Cardiac fibroblast (primary cell): ENCODE data around the gene VGF.

Source experiments
- DNase-seq, 2 donors: peaks; one replicate each; pipeline versions ENCODE4 v3.0.0 to v3.0.0-alpha.2; 2010; ENCODE audit warnings: low read depth in 2 of 2
- H3K4me3 ChIP-seq, 2 donors: replicated peaks in 1 of 2; 1 replicate in 1 of 2; 2 replicates in 1 of 2; pipeline ENCODE4 v1.5.1; 2011; ENCODE audit warnings: low read depth in 2 of 2, low read length in 2 of 2, mild to moderate bottlenecking in 2 of 2, moderate library complexity in 1 of 2
- TF ChIP-seq, protein P1 (sequence below): IDR thresholded peaks from one replicate; pipeline ENCODE4 v1.5.1; 2011; ENCODE audit warnings: low read depth, mild to moderate bottlenecking, low read length, inconsistent platforms

Gene VGF

DNA sequence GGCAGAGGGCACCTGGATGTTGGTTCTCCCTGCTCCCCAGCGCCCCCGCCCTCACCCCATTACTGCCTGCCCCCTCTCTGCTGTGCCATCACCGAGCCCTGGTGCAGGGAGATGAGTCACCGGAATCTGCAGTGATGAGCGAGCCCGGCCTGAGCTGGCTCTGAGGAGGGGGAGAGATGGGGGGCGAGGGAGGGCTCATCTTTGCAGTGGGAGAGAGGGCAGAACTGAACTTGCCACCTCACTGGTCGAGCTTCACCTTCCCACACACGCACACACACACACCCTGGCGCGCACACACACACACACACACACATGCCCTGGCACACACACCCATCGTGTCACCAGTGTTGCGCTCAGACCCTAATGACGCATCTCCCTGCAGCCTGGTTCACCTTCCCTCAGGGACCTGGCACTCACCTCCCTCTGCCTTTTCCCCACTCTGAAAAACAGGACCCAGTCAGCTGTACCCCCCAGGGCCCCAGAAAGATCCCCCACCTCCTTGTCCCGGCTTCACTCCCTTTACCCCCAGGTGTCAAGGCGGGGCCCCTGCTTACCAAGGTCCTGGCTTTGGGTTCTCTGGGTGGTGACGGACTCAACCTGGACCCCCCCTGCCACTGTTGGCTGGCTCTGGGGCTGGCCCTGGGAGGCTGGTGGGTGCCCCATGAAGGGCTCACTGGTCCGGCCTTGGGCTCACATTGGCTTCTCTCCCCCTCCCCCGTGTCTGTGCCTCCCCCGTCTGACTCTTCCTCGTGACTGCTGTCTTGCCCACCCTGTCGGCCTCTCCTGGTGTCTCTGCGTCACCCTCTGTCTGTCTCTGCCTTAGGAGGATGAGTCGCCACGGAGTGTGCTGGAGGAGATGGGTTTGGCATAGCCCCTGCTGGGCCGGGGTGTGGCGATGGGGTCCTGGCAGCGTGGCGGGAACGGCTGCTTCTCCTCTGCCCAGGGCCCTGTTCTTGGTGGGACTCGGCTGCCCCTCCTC lies 5.4 kb downstream of the VGF start:
- DNase-seq, result peak; percentile 27 to 28
- no peak overlapping the region for H3K4me3 ChIP-seq
- TF ChIP-seq, protein P1, sequence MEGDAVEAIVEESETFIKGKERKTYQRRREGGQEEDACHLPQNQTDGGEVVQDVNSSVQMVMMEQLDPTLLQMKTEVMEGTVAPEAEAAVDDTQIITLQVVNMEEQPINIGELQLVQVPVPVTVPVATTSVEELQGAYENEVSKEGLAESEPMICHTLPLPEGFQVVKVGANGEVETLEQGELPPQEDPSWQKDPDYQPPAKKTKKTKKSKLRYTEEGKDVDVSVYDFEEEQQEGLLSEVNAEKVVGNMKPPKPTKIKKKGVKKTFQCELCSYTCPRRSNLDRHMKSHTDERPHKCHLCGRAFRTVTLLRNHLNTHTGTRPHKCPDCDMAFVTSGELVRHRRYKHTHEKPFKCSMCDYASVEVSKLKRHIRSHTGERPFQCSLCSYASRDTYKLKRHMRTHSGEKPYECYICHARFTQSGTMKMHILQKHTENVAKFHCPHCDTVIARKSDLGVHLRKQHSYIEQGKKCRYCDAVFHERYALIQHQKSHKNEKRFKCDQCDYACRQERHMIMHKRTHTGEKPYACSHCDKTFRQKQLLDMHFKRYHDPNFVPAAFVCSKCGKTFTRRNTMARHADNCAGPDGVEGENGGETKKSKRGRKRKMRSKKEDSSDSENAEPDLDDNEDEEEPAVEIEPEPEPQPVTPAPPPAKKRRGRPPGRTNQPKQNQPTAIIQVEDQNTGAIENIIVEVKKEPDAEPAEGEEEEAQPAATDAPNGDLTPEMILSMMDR, result no peak

DNA sequence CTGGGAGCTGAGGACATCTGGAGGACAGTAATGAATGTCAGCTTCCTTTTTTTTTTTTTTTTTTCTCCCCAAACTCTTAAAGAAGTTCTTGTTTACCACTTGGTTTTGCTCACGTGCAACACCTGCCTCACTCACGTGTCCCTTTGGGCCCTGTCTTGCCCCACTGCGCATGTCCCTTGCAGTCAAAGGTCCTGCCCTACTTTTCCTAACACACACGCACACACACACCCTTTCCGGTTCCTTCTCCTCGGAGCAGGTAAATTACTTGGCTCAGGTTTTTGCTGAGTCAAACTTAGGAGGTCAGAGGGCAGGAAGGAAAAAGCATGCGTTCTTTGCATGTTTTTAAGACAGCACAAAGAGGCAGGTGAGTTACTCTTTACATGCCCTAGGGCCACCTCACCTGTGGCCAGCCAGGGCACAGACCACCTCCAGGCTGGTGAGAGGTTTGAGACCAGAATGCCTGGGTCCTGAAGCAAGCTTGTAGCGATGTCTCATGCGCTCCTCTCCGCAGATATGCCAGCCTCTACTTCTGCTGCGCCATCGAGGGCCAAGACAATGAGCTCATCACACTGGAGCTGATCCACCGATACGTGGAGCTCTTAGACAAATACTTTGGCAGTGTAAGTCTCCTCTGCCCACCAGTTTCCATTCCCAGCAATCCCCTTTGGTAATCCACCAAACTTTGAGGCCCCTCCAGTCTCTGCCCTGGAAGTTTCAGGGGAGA lies 8.3 kb downstream of the VGF start:
- H3K4me3 ChIP-seq, result no peak overlapping the region
- no peak for DNase-seq
- TF ChIP-seq, protein P1, result no peak

DNA sequence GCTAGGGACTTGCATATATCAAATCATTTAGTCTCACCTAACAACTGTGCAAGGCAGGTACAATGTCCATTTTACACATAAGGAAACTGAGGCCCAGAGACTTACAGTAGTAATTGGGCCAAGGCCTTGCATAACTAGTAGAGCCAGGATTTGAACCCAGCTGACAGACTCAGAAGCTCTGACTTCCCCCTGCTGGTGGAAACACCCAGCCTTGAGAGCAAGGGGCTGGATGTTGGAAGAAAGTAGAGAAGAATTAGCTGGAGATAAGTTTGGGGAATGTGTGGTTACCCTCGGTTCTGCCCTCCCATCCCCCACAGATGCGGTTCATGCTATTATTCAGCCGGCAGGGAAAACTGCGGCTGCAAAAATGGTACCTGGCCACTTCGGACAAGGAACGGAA lies 9.1 kb downstream of the VGF start:
- H3K4me3 ChIP-seq, result no peak overlapping the region
- peak in 1 of 2 donors; percentile 16 for DNase-seq

DNA sequence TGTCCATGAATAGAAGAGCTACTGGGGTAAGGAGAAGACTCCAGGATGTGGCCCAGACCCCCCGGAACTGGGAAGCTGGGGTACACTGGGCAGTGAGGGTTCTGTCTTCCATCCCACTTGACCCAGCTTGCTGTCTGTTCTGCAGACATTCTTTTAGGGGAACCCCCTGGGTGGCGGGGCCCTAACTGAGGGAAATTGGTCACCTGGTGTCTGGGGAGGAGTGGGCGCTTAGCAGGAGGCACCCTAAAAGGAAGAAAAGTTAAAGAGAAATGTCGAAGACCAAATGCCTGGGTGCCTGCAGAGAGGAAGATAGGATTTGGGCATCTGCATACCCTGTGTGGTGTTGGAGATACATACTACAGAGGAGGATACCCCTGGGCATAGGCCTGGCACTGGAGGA lies 10.1 kb downstream of the VGF start:
- no peak for DNase-seq
- peak overlapping the region; percentile 91 to 95 for H3K4me3 ChIP-seq

More for the DNA sequence above, 9.1 kb downstream of the VGF start:
- TF ChIP-seq, protein P1, result peak; percentile 28

DNA sequence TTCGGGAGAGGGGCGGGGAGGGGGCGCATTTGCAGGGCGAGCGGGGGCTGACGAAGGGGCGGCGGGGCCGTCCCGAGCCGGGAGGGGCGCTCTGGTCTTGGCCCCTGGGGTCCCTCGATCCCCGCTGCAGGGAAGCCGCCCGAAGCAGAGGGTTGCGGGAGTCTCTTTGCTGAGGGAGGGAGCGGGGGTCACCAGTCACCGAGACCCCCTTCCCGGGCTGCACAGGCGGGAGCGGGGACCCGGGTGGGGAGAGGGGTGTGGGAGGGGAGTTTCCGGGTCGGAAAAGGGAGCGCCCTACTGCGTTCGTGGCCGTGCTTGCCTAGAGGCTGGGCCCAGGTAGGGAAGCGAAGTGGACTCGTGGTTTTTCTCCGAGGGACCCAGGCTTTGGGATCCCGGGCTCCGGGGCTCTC lies 10.7 kb downstream of the VGF start:
- TF ChIP-seq, protein P1, result no peak
- peak overlapping the region; percentile 91 to 95 for H3K4me3 ChIP-seq
- DNase-seq, result peak in 1 of 2 donors; percentile 16

More for the DNA sequence above, 10.1 kb downstream of the VGF start:
- TF ChIP-seq, protein P1, result no peak

DNA sequence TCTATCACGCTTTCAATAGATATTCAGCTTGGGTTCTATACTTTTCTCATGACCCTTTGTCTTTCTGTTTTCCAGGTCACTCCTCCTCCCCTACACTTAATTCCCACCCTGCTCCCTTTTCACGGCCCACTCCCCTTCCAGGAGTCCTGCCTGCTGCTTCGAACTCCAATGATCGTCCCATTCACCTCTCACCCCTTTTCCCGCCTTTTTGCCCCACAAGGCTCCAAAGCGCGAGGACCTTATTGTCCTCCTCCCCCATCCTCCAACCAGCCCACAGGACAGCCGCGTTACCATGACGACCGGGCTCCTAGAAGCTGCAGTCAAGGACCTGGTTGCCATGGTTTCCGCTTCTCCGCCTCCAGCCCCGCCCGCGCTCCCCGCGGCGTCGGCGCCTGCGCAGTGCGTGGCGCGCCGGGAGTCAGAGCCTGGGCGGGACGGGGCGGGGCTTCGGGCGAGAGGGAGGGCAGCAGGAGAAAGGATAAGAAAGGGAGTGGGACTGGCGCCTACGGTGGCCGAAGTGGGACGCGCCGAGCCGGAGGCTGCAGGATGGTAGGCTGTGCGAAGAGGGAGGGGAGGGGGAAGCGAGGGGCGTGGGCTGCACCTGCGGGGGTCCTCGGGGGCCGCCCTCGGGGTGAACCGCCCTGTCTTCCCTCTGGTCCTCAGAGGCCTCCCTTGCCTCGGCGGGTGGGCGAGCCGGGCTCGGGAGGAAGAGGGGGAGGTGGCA lies 11.2 kb downstream of the VGF start, which contains the start of gene AP1S1:
Gene AP1S1, plus strand, starts transcription at position 508 of the 724 bp plus-strand sequence. Its CDS starts 39 bp downstream, at position 547.
- DNase-seq, result peak; percentile 94 to 96
- peak within 1 kb of the TSS; percentile 91 to 95 for H3K4me3 ChIP-seq
- TF ChIP-seq, protein P1, result no peak
